Right lobe of liver (tissue), 4 donors: Measurements from ENCODE around the gene UNC119B.

Experiments used
- CTCF ChIP-seq, 4 donors: fragments of 200-600 bp in 3 of 4; fragments of 450-650 bp in 1 of 4; IDR thresholded peaks; one replicate each; pipeline versions ENCODE4 v1.5.1 to v1.8.0; 2016 to 2022; ENCODE audit warnings: antibody characterized with exemption in 4 of 4, mild to moderate bottlenecking in 2 of 4
- POLR2A ChIP-seq: fragments of 450-650 bp; IDR thresholded peaks from one replicate; pipeline ENCODE4 v1.6.1; 2017; ENCODE audit warnings: antibody characterized with exemption, mild to moderate bottlenecking
- donor health status: DM: no; HTN: no; CAD: no.
- donor health status: DM: no; HTN: no; CAD: no.
- donor health status: DM: no; HTN: yes; CAD: no.

- TF ChIP-seq POLR2A (no peak), CTCF (IDR thresholded peaks at IDR 0.05) (no peak)
Measured at GRCh38 chr12:120698665-120699064, 11.6 kb upstream of the UNC119B start.
